ENCODE data around the gene STH. TPM values are rescaled to one million over a fixed set of nuclear protein-coding genes. Genes with fewer than 3 reads are reported as not detected.

The STH gene
- total and polyA plus RNA-seq, 8 donors = not detected

GRCh38 chr17:45975640-45976295, 23.3 kb upstream of the STH start:
- DNase-seq = no peak
- intact Hi-C loops (cut with DNase I; ENCODE audit: low total_unique reads) = no loop called here
- Histone ChIP-seq H3K27ac (no peak overlapping the region), H3K9me3 (no peaks in the 10 kb centered on the region), H3K27me3 (peaks cover 0 to 11% (median 0%) of the 10 kb centered on the region in 3 donors), H3K4me3 (no peak overlapping the region), H3K4me1 (no peaks in the 10 kb centered on the region), H3K36me3 (no peaks in the 10 kb centered on the region)
- WGBS, 5 donors = 71 to 80% (median 74%) methylated on average over 8 of the region's 8 CpGs
- no peak for TF ChIP-seq POLR2A (IDR thresholded peaks at IDR 0.05)
- TF ChIP-seq CTCF (IDR thresholded peaks at IDR 0.05) = no peak
- no peak for TF ChIP-seq POLR2AphosphoS5 (IDR thresholded peaks at IDR 0.05)
- TF ChIP-seq EP300 (IDR thresholded peaks at IDR 0.05) = no peak

GRCh38 chr17:45976391-45976754, 22.7 kb upstream of the STH start:
- Histone ChIP-seq H3K36me3 (no peaks in the 10 kb centered on the region), H3K27me3 (peaks cover 0 to 11% (median 0%) of the 10 kb centered on the region in 3 donors), H3K27ac (no peak overlapping the region), H3K4me3 (no peak overlapping the region), H3K4me1 (no peaks in the 10 kb centered on the region), H3K9me3 (no peaks in the 10 kb centered on the region)
- TF ChIP-seq POLR2AphosphoS5 (IDR thresholded peaks at IDR 0.05) (no peak), POLR2A (IDR thresholded peaks at IDR 0.05) (no peak), EP300 (IDR thresholded peaks at IDR 0.05) (no peak), CTCF (IDR thresholded peaks at IDR 0.05) (no peak)
- intact Hi-C loops (cut with DNase I; ENCODE audit: low total_unique reads) = no loop called here
- 93 to 100% (median 97%) methylated on average over 2 of the region's 2 CpGs for WGBS, 5 donors
- DNase-seq = no peak

GRCh38 chr17:45976755-45977505, 22.1 kb upstream of the STH start:
- DNase-seq = no peak
- peaks cover 0 to 6% (median 0%) of the 10 kb centered on the region in 3 donors for H3K27me3 ChIP-seq
- no peak overlapping the region for H3K27ac ChIP-seq
- H3K4me3 ChIP-seq = no peak overlapping the region
- TF ChIP-seq EP300 (IDR thresholded peaks at IDR 0.05) = no peak
- TF ChIP-seq POLR2A (IDR thresholded peaks at IDR 0.05) = no peak
- no peak for TF ChIP-seq CTCF (IDR thresholded peaks at IDR 0.05)
- no peak for TF ChIP-seq POLR2AphosphoS5 (IDR thresholded peaks at IDR 0.05)
- no peaks in the 10 kb centered on the region for H3K4me1 ChIP-seq
- H3K36me3 ChIP-seq = no peaks in the 10 kb centered on the region
- intact Hi-C loops (cut with DNase I; ENCODE audit: low total_unique reads) = no loop called here
- no peaks in the 10 kb centered on the region for H3K9me3 ChIP-seq
- WGBS, 5 donors = 79 to 84% (median 83%) methylated on average over 16 to 18 of the region's 18 CpGs

- Histone ChIP-seq H3K4me1 (no peaks in the 10 kb centered on the region), H3K9me3 (no peaks in the 10 kb centered on the region), H3K27ac (no peak overlapping the region), H3K27me3 (peaks cover 0 to 9% (median under 1%) of the 10 kb centered on the region in 3 donors), H3K36me3 (no peaks in the 10 kb centered on the region), H3K4me3 (no peak overlapping the region)
- 77 to 89% (median 84%) methylated on average over 4 of the region's 4 CpGs for WGBS, 5 donors
- no peak for DNase-seq
- intact Hi-C loops (cut with DNase I; ENCODE audit: low total_unique reads) = no loop called here
- TF ChIP-seq POLR2AphosphoS5 (IDR thresholded peaks at IDR 0.05) (no peak), POLR2A (IDR thresholded peaks at IDR 0.05) (no peak)
Observed at GRCh38 chr17:45977506-45977824, 21.6 kb upstream of the STH start.
